Upper lobe of left lung (tissue), 6 donors: ENCODE measurements around the gene EVC. TPM values are rescaled to one million over a fixed set of nuclear protein-coding genes. Genes with fewer than 3 reads are reported as not detected.
A peak's percentile ranks its signal among the peaks of the same experiment; 100 is the strongest.

Experiments used
- ATAC-seq, 2 donors: fragments of 200-7000 bp; cut with Tn5 transposase; one replicate each; pipeline ENCODE4 v1.9.1; 2022; ENCODE audit warnings: mild to moderate bottlenecking in 2 of 2, moderate library complexity in 2 of 2; ENCODE audit not compliant: low FRiP score in 2 of 2
- DNase-seq, 2 donors: peaks; one replicate each; pipeline ENCODE4 v3.0.0-alpha.2; 2019 to 2020
- H3K27ac ChIP-seq, 4 donors: fragments of 200-600 bp; sonication (generic); one replicate each; pipeline ENCODE4 v1.5.1; 2016 to 2019
- H3K27me3 ChIP-seq, 4 donors: fragments of 200-600 bp; sonication (generic); one replicate each; pipeline ENCODE4 v1.5.1; 2017 to 2019
- H3K36me3 ChIP-seq, 4 donors: fragments of 200-600 bp; sonication (generic); one replicate each; pipeline ENCODE4 v1.5.1; 2016 to 2019
- H3K4me1 ChIP-seq, 4 donors: fragments of 200-600 bp; sonication (generic); one replicate each; pipeline ENCODE4 v1.5.1; 2018 to 2019
- H3K4me3 ChIP-seq, 4 donors: fragments of 200-600 bp; sonication (generic); one replicate each; pipeline ENCODE4 v1.5.1; 2017 to 2019; ENCODE audit warnings: mild to moderate bottlenecking in 2 of 4, moderate library complexity in 1 of 4
- H3K9me3 ChIP-seq, 4 donors: fragments of 200-600 bp; sonication (generic); one replicate each; pipeline ENCODE4 v1.5.1; 2018 to 2019
- EP300 ChIP-seq, 4 donors: sonication (generic); formaldehyde crosslinking; IDR thresholded peaks; one replicate each; pipeline ENCODE4 v1.5.1; 2017; ENCODE audit warnings: antibody characterized with exemption in 4 of 4, control low read depth in 2 of 4
- POLR2A ChIP-seq, 4 donors: fragments of 450-650 bp; IDR thresholded peaks; one replicate each; pipeline ENCODE4 v1.5.1; 2016 to 2017; ENCODE audit warnings: antibody characterized with exemption in 4 of 4, mild to moderate bottlenecking in 2 of 4
- POLR2AphosphoS5 ChIP-seq, 2 donors: sonication (generic); formaldehyde crosslinking; IDR thresholded peaks; one replicate each; pipeline ENCODE4 v1.5.1; 2017; ENCODE audit warnings: antibody characterized with exemption in 2 of 2
- WGBS, 2 donors: methylation state at CpG; one replicate each; pipeline ENCODE4 v1.1.5; 2017 to 2018; 5-methylcytosine and 5-hydroxymethylcytosine counted together
- total RNA-seq, 6 donors: library from RNA; depleted of rRNA in 4 of 6; stranded (reverse); fragments of >200 nt in 4 of 6; gene quantifications; one replicate each; pipeline versions ENCODE4 v1.1.0 to v1.2.1, GENCODE V29; 2016 to 2021
- TF ChIP-seq, protein P1 (sequence below), 6 experiments: fragments of 450-650 bp in 4 of 6; fragments of 200-600 bp in 2 of 6; sonication (generic) in 2 of 6; IDR thresholded peaks; one replicate each; pipeline ENCODE4 v1.5.1; 2016 to 2019; ENCODE audit warnings: antibody characterized with exemption in 6 of 6
- donor health status: DM: no; HTN: no; CAD: no; lungs with moderate emphysema.
- donor health status: DM: no; HTN: yes; CAD: no; lungs with severe emphysema.

Gene EVC
- total RNA-seq, 6 donors from 2014 or later = 25.6 to 65.1 (median 36.2) TPM

DNA sequence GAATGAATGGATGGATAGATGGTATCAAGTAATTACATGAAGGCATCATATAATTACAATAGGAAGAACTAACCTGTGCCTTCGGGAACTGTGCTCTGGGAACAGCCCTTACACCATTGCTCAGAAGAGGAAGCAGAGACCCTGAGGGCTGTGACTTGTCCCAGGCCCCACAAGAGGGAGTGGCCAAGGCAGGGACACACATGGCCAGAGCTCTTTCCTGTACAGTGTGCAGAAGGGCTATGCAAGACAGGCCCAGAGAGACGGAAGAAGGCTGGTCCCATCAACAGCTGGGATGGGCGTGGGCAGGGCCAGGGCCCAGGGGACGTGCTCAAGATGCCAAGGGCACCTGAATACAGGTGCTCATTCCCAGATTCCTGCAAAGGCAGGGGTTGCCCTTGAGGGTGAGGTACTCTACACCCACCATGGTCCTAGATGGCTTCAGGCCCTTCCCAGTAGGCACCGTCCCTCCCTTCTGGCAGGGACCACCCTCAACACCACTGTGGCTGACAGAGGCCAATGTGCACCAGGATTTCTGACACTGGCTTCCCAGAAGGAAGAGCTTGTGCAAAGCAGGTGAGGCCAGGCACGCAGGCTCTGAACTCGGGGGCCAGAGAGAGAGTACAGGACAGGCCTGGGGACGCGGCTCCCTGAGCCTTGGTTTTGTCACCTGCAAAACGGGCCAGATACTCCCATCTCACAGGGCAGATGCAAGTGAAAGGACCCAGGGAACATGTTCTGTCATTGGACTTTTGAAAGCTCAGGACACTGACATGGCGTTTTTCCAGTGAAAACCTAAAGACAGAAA is 4.3 kb upstream of the EVC start:
- Histone ChIP-seq H3K36me3 (no peaks in the 10 kb centered on the region), H3K27ac (no peak overlapping the region), H3K4me1 (peaks cover 3 to 18% (median 14%) of the 10 kb centered on the region in 4 donors), H3K27me3 (peaks cover 0 to 5% (median 1%) of the 10 kb centered on the region in 4 donors), H3K9me3 (no peaks in the 10 kb centered on the region), H3K4me3 (no peak overlapping the region)
- no peak for TF ChIP-seq POLR2AphosphoS5 (IDR thresholded peaks at IDR 0.05)
- no peak for TF ChIP-seq EP300 (IDR thresholded peaks at IDR 0.05)
- no peak for TF ChIP-seq POLR2A (IDR thresholded peaks at IDR 0.05)
- TF ChIP-seq, protein P1, sequence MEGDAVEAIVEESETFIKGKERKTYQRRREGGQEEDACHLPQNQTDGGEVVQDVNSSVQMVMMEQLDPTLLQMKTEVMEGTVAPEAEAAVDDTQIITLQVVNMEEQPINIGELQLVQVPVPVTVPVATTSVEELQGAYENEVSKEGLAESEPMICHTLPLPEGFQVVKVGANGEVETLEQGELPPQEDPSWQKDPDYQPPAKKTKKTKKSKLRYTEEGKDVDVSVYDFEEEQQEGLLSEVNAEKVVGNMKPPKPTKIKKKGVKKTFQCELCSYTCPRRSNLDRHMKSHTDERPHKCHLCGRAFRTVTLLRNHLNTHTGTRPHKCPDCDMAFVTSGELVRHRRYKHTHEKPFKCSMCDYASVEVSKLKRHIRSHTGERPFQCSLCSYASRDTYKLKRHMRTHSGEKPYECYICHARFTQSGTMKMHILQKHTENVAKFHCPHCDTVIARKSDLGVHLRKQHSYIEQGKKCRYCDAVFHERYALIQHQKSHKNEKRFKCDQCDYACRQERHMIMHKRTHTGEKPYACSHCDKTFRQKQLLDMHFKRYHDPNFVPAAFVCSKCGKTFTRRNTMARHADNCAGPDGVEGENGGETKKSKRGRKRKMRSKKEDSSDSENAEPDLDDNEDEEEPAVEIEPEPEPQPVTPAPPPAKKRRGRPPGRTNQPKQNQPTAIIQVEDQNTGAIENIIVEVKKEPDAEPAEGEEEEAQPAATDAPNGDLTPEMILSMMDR (IDR thresholded peaks at IDR 0.05) = no peak
- ATAC-seq = no peak
- 84 to 89% methylated on average over 7 to 11 of the region's 11 CpGs for WGBS, 2 donors
- DNase-seq = peak in 1 of 2 donors; percentile 15

DNA sequence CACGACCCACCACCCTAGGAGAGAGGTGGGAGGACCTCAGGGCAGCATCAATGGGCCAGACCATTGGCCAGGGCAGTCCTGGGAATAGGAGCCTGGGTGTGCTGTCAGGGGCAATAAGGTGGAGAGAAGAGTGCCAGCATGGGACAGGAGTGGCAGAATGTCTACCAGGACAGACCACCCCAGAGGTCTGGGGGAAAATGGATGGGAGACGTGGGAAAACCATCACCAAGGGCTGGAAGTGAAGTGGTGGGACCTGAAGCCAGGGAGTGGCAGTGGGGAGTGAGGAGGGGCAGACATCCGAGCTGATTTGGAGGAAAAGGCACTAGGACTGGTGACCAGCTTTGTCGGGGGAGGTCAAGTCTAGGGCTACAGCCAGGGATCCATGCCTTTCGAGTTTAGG is 3.6 kb upstream of the EVC start:
- Histone ChIP-seq H3K27me3 (peaks cover 0 to 5% (median 1%) of the 10 kb centered on the region in 4 donors), H3K4me3 (peak overlapping the region in 3 of 4 donors; percentile 52 to 76 (median 73)), H3K36me3 (no peaks in the 10 kb centered on the region), H3K9me3 (no peaks in the 10 kb centered on the region), H3K4me1 (peaks cover 3 to 18% (median 14%) of the 10 kb centered on the region in 4 donors), H3K27ac (peak overlapping the region in 1 of 4 donors; percentile 80)
- 55 to 56% methylated on average over 5 of the region's 5 CpGs for WGBS, 2 donors
- ATAC-seq (no peak), DNase-seq (peak in 1 of 2 donors; percentile 9)
- TF ChIP-seq POLR2A (IDR thresholded peaks at IDR 0.05) (no peak), EP300 (IDR thresholded peaks at IDR 0.05) (no peak), POLR2AphosphoS5 (IDR thresholded peaks at IDR 0.05) (no peak)
- TF ChIP-seq, protein P1 (IDR thresholded peaks at IDR 0.05) = no peak

DNA sequence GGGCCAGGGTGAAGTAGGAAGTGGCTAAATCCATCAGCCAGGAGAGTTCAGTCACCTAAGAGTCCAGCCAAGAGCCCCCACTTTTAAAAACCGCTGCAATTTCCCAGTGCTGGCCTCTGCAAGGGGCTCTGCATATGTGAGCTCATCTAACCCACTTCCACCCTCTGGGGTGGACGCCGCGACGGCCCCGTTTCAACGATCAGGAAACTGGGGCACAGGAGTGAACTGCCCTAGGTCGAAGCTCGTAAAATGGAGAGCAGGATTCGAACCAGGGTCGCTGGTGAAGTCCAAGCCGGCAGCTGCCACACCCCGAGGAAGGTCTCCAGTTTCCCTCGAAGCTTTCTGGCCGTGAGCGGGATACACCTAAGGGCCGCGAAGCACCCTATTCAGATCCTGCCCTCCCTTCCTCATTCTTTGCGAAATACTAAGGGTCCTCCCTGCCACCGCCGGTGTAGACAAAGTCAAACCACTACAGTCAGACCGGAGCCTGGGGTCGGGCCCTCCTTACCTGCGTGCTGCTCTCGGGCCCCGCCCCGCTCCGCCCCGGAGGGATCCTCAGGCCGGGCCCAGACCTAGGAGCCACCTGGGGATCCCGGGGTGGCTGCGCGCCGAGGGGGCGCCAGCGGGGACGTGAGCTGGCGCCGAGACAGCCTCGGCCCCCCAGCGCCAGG is 3.1 kb upstream of the EVC start:
- DNase-seq = peak in 1 of 2 donors; percentile 51

DNA sequence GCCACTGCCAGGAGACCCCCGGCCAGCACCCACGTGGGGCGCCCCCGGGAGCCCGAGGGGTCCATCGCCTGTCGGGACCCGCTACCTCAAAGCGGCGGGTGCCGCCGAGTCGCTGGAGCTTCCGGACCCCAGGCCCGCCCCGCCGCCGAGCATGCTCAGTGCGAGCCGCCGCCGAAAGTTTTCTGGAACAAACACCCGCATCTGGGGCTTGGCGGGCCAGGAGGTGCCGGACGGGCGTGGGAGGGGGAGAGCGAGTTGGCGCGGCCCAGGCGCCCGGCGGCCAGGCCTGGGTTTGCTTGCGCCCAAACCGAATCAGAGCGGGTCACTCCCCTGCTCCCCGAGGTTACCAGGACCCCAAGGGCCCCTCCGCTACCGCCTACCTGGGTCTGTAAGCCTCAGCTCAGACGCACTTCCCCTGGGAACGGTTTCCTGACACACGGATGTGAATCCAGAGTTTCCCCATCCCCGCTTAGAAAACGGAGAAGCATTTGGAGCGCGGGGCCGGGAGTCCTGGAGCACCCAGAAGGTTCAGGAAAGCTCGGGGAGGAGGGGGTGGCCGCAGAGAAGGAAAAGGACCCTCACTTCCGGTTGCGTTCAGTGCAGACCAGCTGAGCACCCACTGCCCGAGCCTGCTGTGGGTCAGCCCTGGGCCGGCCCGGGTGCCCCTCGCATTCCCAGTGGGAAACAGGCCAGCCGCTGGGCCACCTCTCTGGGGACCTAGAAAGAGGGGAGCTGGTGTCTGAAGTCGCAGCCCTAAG is 2.4 kb upstream of the EVC start, which contains the start of gene EVC2:
TSS of gene EVC2 (minus strand) at position 111 of the 758 bp plus-strand sequence. CDS start at position 65, 46 bp downstream.
- H3K4me1 ChIP-seq = peaks cover 3 to 18% (median 14%) of the 10 kb centered on the region in 4 donors
- TF ChIP-seq POLR2AphosphoS5 (IDR thresholded peaks at IDR 0.05) (peak in 1 of 2 donors; percentile 20), POLR2A (IDR thresholded peaks at IDR 0.05) (peak in 1 of 4 donors; percentile 70), EP300 (IDR thresholded peaks at IDR 0.05) (no peak)
- TF ChIP-seq, protein P1 (IDR thresholded peaks at IDR 0.05) = no peak
- H3K36me3 ChIP-seq = no peaks in the 10 kb centered on the region
- H3K9me3 ChIP-seq = no peaks in the 10 kb centered on the region
- H3K27me3 ChIP-seq = peaks cover 0 to 5% (median 1%) of the 10 kb centered on the region in 4 donors
- peak within 1 kb of the TSS; percentile 52 to 76 (median 63) for H3K4me3 ChIP-seq
- ATAC-seq (peak; percentile 4 to 86), DNase-seq (peak; percentile 65 to 94)
- 24 to 52% methylated on average over 8 to 45 of the region's 57 CpGs for WGBS, 2 donors
- H3K27ac ChIP-seq = peak within 1 kb of the TSS; percentile 70 to 80 (median 76)

More for the DNA sequence above, 3.1 kb upstream of the EVC start:
- Histone ChIP-seq H3K27ac (peak overlapping the region; percentile 70 to 80 (median 76)), H3K27me3 (peaks cover 0 to 5% (median 1%) of the 10 kb centered on the region in 4 donors), H3K9me3 (no peaks in the 10 kb centered on the region), H3K36me3 (no peaks in the 10 kb centered on the region), H3K4me3 (peak overlapping the region; percentile 52 to 76 (median 63)), H3K4me1 (peaks cover 3 to 18% (median 14%) of the 10 kb centered on the region in 4 donors)
- TF ChIP-seq EP300 (IDR thresholded peaks at IDR 0.05) (no peak), POLR2A (IDR thresholded peaks at IDR 0.05) (no peak), POLR2AphosphoS5 (IDR thresholded peaks at IDR 0.05) (no peak)
- TF ChIP-seq, protein P1 (IDR thresholded peaks at IDR 0.05) = no peak
- peak; percentile 3 to 30 for ATAC-seq
- 0 to 4% methylated on average over 8 to 22 of the region's 41 CpGs for WGBS, 2 donors
